Heart left ventricle (tissue), 16 donors: ENCODE measurements around the gene OR14C36. TPM values are rescaled to one million over a fixed set of nuclear protein-coding genes. Genes with fewer than 3 reads are reported as not detected.

Experiments
- ATAC-seq, 4 donors: fragments of 200-7000 bp; cut with Tn5 transposase; one replicate each; pipeline ENCODE4 v1.9.1; 2020 to 2022; ENCODE audit warnings: moderate library complexity in 4 of 4, mild to moderate bottlenecking in 3 of 4, moderate number of reproducible peaks in 1 of 4
- DNase-seq, 5 donors: peaks; one replicate each; pipeline ENCODE4 v3.0.0-alpha.2; 2020
- H3K27ac ChIP-seq, 12 donors: fragments of 200-600 bp; sonication (generic) in 4 of 12; one replicate each; pipeline versions ENCODE4 v1.5.0 to v1.8.0; 2016 to 2022; ENCODE audit warnings: mild to moderate bottlenecking in 2 of 12
- H3K27me3 ChIP-seq, 9 donors: fragments of 200-600 bp; sonication (generic) in 2 of 9; one replicate each; pipeline versions ENCODE4 v1.5.1 to v1.8.0; 2016 to 2022; ENCODE audit warnings: mild to moderate bottlenecking in 3 of 9
- H3K36me3 ChIP-seq, 9 donors: fragments of 200-600 bp; sonication (generic) in 2 of 9; one replicate each; pipeline versions ENCODE4 v1.5.0 to v1.8.0; 2018 to 2022; ENCODE audit warnings: mild to moderate bottlenecking in 2 of 9
- H3K4me1 ChIP-seq, 12 donors: fragments of 200-600 bp; sonication (generic) in 4 of 12; one replicate each; pipeline versions ENCODE4 v1.5.0 to v1.8.0; 2016 to 2022; ENCODE audit warnings: mild to moderate bottlenecking in 3 of 12
- H3K4me3 ChIP-seq, 12 donors: fragments of 200-600 bp; sonication (generic) in 4 of 12; one replicate each; pipeline versions ENCODE4 v1.5.0 to v1.8.0; 2017 to 2022; ENCODE audit warnings: mild to moderate bottlenecking in 9 of 12, moderate library complexity in 4 of 12
- H3K9me3 ChIP-seq, 12 donors: fragments of 200-600 bp; sonication (generic) in 4 of 12; one replicate each; pipeline versions ENCODE4 v1.5.0 to v1.8.0; 2016 to 2022; ENCODE audit warnings: mild to moderate bottlenecking in 1 of 12
- POLR2A ChIP-seq, 2 donors: fragments of 450-650 bp; IDR thresholded peaks; one replicate each; pipeline ENCODE4 v1.6.1; 2017; ENCODE audit warnings: antibody characterized with exemption in 2 of 2, mild to moderate bottlenecking in 2 of 2, moderate library complexity in 2 of 2
- WGBS, 4 donors: extraction: QIAGEN DNeasy Blood & Tissue Kit in 2 of 4; methylation state at CpG; one replicate each; pipeline versions ENCODE4 v1.1.5 to v1.1.7; 2013 to 2018; 5-methylcytosine and 5-hydroxymethylcytosine counted together
- intact Hi-C, 10 donors: fragments of 100-400 bp; cut with DNase I; formaldehyde crosslinking; loops; one replicate each; pipeline versions ENCODE4 v1.11.1 to v1.14.2; 2022
- polyA plus RNA-seq, 2 donors: library from polyadenylated mRNA; stranded (reverse); fragments of 200-250 nt; gene quantifications; one replicate each; pipeline ENCODE4 v1.2.3, GENCODE V29; 2013
- total RNA-seq, 9 donors: library from RNA; depleted of rRNA in 2 of 9; stranded (reverse); fragments of >200 nt in 2 of 9; fragmentation: NEBNext Ultra II Directional in 3 of 9; extraction: Animal tissue kit (Norgen Biotek cat#: 25700) in 3 of 9; gene quantifications; one replicate each; pipeline versions ENCODE4 v1.1.0 to v1.2.4, GENCODE V29; 2016 to 2023
- TF ChIP-seq, protein P1 (sequence below), 12 donors: fragments of 200-600 bp; sonication (generic) in 4 of 12; IDR thresholded peaks; one replicate each; pipeline versions ENCODE4 v1.5.0 to v1.8.0; 2018 to 2022; ENCODE audit warnings: antibody characterized with exemption in 12 of 12, mild to moderate bottlenecking in 5 of 12
- donor health status: ischemic (EF 13 %, LVEDD 7.1; RV severe dilation, severe dysfunction).
- donor health status: healthy with polysubstance abuse.
- donor health status: DM: no; HTN: yes; CAD: no.
- donor health status: DM: no; HTN: no; CAD: no.
- donor health status: ischemic (EF 25% LVEDD 6.9; RV normal size, moderate dysfunction).
- donor health status: ischemic (EF 25% LVEDD 5.7; RV mildly dilated, moderate dysfunction).
- donor health status: healthy.
- donor health status: DM: yes; HTN: yes; CAD: no.
- donor health status: ischemic (EF 35%, LVEDD 5.7; RV mildly dilated, moderate dysfunction).
- donor health status: nonischemic (EF 11% LVEDD 7.7; RV severe dilation, severe dysfunction).
- donor health status: DM: yes; HTN: yes; CAD: no.
- donor health status: PGD.
- donor health status: ischemic (EF 29% LVEDD 5.4; RV normal size, mild dysfunction).
- donor health status: nonischemic (EF 23%, LVEDD 6.1; RV moderate dilation, normal function).

The OR14C36 gene
- total and polyA plus RNA-seq, 11 donors, result not detected

- Histone ChIP-seq H3K27me3 (no peaks in the 10 kb centered on the region), H3K4me1 (no peaks in the 10 kb centered on the region), H3K27ac (no peak overlapping the region), H3K4me3 (no peak overlapping the region), H3K9me3 (peaks cover 0 to 28% (median 3%) of the 10 kb centered on the region in 12 donors), H3K36me3 (no peaks in the 10 kb centered on the region)
- DNase-seq (no peak), ATAC-seq (no peak)
- no peak for TF ChIP-seq POLR2A (IDR thresholded peaks at IDR 0.05)
- TF ChIP-seq, protein P1, sequence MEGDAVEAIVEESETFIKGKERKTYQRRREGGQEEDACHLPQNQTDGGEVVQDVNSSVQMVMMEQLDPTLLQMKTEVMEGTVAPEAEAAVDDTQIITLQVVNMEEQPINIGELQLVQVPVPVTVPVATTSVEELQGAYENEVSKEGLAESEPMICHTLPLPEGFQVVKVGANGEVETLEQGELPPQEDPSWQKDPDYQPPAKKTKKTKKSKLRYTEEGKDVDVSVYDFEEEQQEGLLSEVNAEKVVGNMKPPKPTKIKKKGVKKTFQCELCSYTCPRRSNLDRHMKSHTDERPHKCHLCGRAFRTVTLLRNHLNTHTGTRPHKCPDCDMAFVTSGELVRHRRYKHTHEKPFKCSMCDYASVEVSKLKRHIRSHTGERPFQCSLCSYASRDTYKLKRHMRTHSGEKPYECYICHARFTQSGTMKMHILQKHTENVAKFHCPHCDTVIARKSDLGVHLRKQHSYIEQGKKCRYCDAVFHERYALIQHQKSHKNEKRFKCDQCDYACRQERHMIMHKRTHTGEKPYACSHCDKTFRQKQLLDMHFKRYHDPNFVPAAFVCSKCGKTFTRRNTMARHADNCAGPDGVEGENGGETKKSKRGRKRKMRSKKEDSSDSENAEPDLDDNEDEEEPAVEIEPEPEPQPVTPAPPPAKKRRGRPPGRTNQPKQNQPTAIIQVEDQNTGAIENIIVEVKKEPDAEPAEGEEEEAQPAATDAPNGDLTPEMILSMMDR (IDR thresholded peaks at IDR 0.05), result no peak
- intact Hi-C loops, result no loop called here
Measured at GRCh38 chr1:248366609-248367008, 18.0 kb downstream of the OR14C36 start.

DNA sequence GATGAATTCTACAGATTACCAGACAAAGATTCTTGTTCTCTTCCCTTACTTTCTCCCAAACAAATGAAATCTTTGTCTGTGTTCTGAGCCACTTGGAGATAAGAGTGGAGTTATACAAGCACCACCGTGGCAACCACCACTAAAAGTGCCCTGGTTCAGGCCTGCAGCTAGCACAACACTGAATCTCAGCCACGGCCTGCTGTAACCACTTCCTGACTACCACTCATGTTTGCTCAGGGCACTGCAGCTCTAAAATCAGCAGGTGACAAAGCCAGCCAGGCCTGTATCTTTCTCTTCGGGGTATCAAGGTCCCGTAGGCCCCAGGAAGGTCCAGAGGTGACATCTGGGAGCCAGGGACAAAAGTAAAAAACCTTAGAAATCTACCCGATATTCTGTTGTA, 23.8 kb downstream of the OR14C36 start:
- DNase-seq, result no peak
- ATAC-seq, result no peak
- intact Hi-C loops, result no loop called here
- Histone ChIP-seq H3K36me3 (no peaks in the 10 kb centered on the region), H3K4me3 (no peak overlapping the region), H3K9me3 (peaks cover 0 to 17% (median 0%) of the 10 kb centered on the region in 12 donors), H3K27me3 (no peaks in the 10 kb centered on the region), H3K27ac (no peak overlapping the region), H3K4me1 (no peaks in the 10 kb centered on the region)
- WGBS, 4 donors, result 63 to 70% (median 65%) methylated on average over 5 of the region's 5 CpGs
- TF ChIP-seq POLR2A (IDR thresholded peaks at IDR 0.05), result no peak
- TF ChIP-seq, protein P1 (IDR thresholded peaks at IDR 0.05), result no peak

DNA sequence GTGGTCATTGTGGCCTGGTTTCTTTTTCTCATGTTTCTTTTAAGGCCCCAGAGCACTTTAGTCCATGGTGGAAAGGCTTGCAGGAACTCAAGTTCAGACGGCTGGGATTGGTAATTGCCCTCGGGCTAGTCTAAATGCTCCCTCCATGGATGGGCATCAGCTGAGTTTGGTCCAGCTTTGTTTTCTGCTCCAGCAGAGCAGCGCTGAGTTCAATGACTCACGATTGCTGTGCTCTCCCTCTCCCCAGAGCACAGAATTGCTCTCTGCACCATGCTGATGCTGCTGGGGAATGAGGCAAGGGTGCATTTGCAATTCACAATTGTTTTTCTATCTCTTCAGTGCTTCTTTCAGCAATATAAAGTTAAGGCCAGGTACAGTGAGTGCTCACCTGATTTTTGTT, 25.2 kb downstream of the OR14C36 start:
- 69 to 83% (median 74%) methylated on average over 4 of the region's 4 CpGs for WGBS, 4 donors
- Histone ChIP-seq H3K36me3 (no peaks in the 10 kb centered on the region), H3K4me1 (no peaks in the 10 kb centered on the region), H3K27ac (no peak overlapping the region), H3K27me3 (no peaks in the 10 kb centered on the region), H3K4me3 (no peak overlapping the region), H3K9me3 (peaks cover 0 to 17% (median 0%) of the 10 kb centered on the region in 12 donors)
- ATAC-seq (no peak), DNase-seq (no peak)
- intact Hi-C loops, result no loop called here
- no peak for TF ChIP-seq POLR2A (IDR thresholded peaks at IDR 0.05)
- TF ChIP-seq, protein P1 (IDR thresholded peaks at IDR 0.05), result no peak

DNA sequence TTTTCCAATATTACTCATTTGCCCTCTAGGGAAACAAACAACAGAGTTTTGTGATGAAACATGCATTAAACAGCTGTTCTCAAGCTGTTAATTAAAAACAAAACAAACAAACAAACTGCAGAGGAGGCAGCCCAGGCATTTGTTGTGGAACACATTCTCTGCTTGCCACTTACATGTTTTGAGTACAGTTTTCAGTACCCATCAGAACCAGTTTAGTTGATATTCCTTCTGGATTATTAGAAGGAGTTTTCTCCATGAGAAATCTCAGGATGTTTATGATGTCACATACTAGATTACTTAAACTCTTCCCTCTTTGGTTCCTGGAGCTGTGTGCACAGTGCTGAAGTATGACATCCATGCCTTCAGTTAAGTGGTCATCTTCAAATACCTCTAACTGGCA, 26.9 kb downstream of the OR14C36 start, which contains the start of gene OR2T6:
TSS of gene OR2T6 (plus strand) at position 301 of the 400 bp plus-strand sequence. CDS start 11,863 bp downstream, outside the sequence.
- DNase-seq, result no peak
- no peaks in the 10 kb centered on the region for H3K4me1 ChIP-seq
- no peaks in the 10 kb centered on the region for H3K27me3 ChIP-seq
- intact Hi-C loops, result no loop called here
- no peaks in the 10 kb centered on the region for H3K36me3 ChIP-seq
- H3K4me3 ChIP-seq, result no peak within 1 kb of the TSS
- no peak within 1 kb of the TSS for H3K27ac ChIP-seq
- no peak for ATAC-seq
- TF ChIP-seq, protein P1 (IDR thresholded peaks at IDR 0.05), result no peak
- TF ChIP-seq POLR2A (IDR thresholded peaks at IDR 0.05), result no peak
- H3K9me3 ChIP-seq, result peaks cover 0 to 13% (median 0%) of the 10 kb centered on the region in 12 donors
